GM21786 (cell line): ENCODE measurements around the gene LCN9.

ENCODE experiments used
- ATAC-seq: cut with Tn5 transposase; IDR thresholded peaks from one replicate; pipeline ENCODE4 v1.9.1; 2021; ENCODE audit not compliant: unreplicated experiment

The LCN9 gene

DNA sequence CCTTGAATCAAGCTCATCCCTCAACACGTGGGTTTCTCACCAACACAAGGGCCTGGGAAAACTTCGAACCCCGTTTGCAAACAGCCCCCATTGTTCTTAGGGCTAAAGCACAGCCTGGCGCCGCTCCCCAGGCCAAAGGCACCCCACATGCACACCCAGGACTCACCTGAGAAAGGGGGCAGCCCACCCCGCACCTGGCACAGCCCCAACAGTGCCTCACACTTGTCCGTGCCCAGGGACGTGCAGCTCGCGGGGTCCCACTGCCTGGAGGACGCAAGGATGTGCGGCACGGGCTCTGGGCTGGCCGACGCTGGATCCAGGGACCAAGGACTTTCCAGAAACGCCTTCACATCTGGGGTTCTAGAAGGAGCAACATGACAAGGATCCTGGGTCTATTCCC, 33.3 kb downstream of the LCN9 start:
- ATAC-seq: no peak

DNA sequence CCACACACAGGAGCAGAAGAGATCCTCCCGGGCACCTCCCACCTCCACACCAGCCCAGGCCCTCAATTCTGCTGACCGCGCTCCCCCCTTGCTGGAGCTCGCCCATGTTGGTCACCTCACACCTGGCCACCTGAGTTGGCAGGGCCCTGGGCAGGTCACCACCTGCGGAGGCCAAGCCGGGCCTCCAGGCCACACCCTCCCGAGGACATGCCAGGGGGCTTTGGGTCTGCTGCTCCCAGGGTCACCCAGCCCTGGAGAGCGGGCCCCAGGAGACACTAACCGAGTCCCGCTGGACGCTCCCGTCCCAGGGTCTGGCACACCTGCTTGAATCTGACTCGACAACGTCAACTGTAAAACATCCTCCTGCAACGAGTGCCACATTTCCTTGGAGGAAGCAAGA, 34.1 kb downstream of the LCN9 start:
- no peak for ATAC-seq

DNA sequence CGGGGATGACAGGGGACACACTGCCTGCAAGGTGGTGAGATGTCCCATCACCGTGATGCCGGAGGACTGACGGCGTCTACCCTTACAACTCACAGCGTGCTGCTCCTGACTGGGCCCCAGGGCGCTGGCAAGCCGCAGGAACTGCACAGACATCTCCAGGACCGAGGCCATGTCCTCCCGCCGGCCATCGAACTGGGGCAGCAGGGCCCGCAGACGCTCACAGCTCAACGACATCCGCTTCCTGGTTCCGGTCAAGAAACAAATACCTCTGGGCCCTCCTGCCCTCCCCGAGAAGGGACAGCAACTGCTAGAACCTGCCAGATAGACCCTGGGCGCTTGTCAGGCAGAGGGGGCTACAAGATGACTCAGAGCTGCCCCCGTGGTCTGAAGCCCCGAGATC, 35.1 kb downstream of the LCN9 start:
- no peak for ATAC-seq

DNA sequence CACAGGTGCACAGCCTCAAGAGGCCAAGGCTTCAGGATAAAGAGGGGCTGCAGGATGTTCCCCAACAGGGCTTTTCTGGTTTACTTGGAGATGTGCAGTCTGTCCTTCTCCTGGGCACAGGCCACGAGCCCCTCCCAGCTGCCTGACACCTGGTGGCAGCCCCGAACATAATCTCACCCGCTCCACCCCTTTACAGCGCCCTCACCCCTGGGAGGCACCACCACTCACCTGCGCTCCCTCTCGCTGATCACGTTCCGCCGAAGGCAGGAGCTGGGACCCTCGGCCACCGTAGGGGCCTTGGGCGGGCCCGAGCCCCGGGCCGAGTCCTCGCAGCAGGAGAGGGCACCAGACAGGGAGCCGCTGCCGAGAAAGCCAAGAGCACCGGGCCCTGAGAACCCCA, 35.7 kb downstream of the LCN9 start:
- ATAC-seq: no peak

DNA sequence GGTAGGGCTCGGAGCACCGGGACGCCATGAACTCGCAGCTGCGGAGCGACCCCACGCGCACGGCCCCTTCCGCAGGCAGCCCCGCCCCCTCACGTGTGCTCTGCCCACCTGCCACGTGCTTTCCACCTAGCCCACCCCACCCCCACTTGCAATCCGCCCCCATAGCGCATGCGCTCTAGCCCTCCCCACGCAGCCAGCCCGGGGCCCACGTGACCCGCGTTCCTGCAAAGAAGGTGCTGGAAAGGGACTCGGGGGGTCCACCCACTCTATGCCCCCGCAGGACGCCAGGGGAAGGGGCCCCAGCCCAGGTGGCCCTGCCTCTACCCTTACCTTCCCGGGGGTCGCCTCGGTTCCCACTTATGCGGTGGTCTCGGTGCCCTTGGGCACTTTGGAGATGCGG, 36.3 kb downstream of the LCN9 start, which contains the start of gene SOHLH1:
SOHLH1 (minus strand) TSS at position 42 of the 400 bp plus-strand sequence; CDS start at position 28, 14 bp downstream.
- ATAC-seq: no peak

DNA sequence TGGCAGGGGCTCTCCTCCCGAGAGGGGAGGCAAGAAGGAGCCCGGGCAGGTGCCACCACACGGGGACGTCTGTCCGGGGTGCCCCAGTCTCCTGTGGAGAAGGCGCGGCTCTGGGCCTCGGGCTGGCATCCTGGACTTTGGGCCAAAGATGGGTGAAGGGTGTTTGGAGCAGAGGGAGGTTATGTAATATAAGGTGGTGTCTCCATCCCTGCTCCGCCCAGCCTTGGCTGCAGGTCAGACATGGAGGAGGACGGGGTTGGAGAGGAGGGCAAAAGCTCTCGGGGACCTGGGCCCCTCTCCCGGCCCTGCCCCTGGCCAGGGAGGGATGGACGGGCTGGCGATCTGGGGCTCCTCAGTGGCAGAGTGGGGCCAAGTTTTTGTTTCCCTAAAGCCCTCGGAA, 37.4 kb downstream of the LCN9 start:
- ATAC-seq: no peak

DNA sequence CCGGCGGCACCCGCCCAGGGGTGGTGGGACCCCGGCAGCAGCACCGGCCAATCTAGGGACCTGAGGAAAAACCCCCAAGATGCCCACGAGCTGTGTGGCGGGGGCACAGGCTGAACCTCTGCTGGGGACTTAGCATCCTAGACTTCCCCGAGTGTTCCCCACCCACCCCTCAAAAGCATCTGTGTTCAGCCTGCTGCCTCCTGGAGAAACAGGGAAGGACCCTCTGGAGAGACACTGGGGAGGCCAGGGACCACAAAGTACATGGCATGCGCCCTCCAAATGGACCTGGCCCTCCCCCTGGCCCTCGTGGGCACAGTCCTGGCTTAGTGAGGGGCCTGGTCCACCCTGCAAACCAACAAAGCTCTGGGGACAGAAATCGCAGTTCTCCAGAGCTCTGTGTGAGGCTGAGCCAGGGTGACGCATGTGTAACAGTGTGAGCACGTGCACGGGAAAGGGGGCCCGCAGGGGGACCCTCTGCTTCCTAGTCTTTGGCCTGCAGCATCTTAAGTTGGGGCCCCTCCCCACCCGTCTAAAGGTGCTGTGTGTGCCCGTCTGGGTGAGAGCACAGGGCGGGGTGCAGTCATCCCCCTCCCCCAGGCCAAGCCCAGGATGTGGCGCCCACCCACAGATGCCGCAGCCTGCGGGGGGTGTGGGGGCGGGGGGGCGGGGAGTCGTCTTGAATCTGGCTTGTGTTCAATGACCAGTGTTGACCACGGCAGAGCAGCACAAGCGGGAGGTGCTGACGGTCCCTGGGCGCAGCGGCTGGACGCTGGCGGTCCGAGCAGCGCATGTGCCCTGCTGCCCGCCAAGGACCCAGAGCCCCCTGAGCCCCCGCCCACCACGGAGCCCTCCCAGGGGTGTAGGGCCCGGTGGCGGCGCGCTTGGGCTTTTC, 38.2 kb downstream of the LCN9 start:
- ATAC-seq: no peak

DNA sequence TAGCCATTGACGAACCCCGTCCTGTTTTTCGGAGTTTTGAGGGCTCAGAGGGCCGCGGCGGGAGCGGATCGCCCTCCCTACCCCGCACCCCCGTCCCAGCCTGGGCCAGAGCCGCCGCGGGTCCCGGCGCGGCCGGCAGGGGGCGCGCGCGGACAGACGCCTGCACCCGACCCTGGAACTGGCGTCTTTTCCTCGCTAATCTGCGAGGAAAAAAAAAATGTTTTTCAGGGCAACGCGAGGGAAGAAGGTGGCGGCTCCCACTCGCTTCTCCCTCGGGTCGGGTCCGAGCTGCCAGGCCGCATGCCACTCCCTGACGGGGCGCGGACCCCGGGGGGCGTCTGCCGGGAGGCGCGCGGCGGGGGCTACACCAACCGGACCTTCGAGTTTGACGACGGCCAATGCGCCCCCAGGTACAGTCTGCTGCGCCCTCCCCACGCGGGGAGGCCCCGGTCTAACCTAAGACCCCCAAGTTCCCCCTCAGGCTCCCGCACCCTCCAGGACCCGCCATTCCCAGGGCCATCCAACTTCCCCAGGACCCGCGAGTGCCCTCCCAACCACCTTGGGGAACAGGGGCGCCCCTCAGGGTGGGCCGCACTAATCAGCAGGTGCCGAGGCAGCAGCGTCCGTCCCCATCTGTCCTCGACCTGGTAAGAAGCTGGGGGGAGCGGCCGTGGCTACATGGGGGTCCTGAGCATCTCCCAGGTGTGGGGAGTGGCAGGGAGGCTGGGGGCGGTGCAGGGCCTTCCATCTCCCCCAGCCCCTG, 39.0 kb downstream of the LCN9 start, which contains the start of gene KCNT1:
KCNT1 (plus strand) TSS at position 227 of the 763 bp plus-strand sequence; CDS start at position 301, 74 bp downstream.
- ATAC-seq: no peak

DNA sequence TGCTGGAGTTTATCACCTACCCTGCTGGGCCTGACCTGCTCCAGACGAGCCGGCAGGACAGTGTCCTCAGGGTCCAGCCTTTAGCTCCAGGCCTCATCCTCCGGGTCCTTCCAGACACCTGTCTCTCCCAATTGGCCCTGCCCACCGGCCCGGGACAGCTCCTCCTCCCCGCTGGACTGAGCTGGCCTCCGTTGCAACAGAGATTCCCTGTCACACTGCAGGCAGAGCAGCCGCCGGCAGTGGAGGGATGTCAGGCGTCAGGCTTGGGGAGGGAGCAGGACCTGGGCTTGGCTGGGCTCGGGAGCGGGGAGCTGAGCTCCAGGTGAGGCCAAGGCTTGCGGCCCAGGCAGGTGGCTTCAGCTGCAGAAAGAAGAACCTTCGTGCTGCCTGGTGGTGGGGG, 40.6 kb downstream of the LCN9 start:
- ATAC-seq: no peak

DNA sequence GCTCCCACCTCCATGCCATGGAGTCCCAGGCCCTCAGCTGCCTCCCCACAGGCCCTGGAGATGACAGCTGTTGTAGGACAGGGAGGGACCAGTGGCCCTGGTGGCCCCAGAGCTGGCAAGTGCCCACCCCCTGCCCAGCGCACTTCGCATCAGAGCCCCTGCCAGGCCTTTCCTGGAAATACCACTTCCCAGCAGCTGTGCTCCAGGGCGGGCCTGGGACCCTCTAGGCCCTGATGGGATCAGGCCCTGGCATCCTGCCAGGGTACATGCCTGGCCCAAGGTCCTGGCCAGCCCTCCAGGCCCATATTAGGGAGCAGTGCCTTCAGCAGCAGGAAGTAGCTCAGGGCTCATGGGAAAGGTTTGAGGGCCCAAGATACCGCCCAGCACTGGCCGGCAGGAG, 41.4 kb downstream of the LCN9 start:
- ATAC-seq: no peak

DNA sequence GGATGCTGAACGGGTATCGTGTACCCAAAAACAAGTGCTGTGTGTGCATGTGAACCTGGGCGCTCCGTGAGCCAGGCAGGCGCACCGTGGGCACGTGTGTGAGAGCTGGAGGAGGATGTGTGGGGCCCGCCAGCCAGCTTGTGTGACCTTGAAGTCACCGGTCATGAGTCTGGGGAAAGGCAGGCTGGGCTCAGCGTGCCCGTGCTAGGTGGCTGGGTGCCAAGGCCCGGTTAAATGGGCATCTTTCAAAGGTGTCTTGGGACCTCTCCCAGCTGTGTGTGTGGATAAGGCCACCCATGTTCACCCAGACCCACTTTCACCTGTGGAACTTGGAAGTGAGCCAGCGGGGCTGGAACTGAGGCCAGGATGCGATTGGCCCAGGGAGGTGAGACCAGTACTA, 42.3 kb downstream of the LCN9 start:
- ATAC-seq: no peak

DNA sequence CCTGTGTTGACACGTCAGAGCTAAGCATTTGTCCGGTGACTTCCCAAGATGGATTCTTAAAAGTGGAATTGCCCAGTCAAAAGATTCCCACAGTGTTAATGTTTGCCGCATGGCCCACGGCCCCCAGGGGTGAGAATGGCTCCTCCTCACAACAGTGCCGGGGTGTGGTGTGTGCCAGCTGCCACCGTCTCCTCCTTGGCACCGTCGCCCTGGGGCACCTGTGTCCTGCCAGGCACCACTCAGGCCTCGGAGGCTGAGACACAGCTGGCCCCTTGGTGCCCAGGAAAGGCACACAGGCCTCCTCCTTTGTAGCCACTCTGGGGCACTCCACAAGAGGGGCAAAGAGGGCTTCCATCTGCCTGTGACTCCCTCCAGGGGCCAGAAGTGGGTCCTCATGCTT, 43.2 kb downstream of the LCN9 start:
- no peak for ATAC-seq

DNA sequence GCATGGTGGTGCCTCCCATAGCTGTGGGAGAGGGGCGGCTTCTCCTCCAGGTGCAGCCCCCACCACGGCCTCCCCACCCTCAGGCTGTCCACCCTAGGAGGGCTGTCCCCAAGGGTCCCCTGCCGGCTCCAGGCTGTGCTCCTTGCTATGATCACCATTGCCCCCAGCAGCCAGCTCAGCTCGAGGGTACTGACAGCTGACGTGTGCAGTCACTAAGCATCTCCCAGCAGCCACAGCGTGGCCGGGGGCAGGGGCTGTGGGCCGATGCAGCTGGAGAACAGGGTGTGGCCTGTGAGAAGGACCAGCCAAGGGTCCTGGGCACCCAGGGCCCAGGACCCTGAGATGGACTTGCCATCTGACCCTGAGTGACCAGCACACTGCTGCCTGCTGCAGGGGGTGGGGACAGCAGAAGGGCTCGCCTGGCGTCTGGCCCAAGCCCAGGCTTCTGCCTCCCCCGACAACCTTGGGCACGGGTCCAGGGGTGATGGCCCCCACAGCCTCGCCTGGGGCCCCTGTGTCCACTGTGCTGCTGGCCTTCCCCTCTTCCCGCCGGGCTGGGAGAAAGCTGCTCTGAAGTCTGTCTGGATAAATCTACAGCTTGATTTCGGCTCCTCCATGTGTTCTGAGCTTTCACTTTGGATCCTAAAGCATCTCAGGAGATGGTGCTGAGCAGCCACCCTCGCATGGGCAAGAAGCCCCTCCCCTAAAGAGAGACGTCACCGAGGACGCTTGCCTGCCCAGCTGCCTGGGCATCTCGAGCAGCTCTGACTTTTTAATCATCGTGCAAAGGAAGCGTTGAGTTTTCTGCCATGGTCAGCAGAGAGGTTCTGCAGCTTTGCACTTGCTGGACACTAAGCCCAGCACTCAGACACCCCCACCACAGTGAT, 44.4 kb downstream of the LCN9 start:
- ATAC-seq: no peak

DNA sequence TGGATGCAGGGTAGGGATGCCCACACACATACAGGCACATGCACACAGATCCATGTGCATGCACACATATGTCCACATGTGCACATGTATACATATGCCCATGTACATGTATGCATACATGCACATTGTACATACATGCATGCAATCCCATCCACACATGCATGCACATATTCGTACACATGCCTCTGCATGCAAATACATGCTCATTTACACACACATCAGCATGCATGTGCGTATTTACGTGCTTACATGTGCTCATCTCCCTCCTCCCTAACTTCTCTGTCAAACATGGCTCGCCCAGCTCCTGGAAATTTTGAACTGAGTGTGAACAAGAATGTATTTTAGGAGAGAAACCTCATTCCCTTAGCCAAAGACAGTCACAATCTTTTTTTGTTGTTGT, 45.1 kb downstream of the LCN9 start:
- no peak for ATAC-seq

DNA sequence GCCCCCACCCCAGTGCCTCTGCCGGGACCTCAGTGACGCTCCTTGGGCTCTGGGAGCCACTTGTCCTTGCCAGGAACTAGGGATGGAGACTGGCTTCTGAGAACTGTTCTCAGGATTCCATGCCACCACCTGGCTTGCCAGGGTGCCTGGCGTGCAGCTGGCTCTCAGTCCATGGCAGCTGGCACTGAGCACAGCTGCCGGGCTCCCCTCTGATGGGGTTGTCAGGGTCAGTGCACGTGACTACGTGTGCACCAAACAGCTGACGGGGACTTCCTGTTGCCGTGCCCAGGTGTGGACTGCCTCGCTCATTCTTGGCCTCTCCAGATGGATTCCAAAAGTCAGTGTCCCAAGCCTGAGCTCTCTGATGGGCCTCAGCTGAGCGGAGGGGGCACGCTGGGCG, 48.3 kb downstream of the LCN9 start:
- ATAC-seq: no peak

DNA sequence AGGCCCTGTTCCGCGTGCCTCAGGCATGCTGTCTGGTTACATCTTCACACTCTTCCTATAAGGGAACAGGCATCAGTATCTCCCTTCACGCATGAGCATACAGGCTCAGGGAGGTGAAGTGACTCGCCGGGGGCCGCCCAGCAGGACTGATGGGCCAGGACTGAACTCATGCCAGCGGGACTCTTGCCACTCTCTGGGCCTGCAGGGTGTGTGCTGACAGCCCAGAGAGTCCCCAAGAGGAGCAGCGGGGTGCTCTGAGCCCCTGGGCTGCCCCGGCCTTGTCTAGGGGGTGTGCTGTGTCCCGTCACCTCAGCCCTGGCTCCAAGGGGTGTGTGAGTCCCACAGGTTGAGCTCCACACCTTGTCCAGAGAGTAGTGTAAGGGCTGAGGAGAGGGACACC, 48.8 kb downstream of the LCN9 start:
- ATAC-seq: no peak

DNA sequence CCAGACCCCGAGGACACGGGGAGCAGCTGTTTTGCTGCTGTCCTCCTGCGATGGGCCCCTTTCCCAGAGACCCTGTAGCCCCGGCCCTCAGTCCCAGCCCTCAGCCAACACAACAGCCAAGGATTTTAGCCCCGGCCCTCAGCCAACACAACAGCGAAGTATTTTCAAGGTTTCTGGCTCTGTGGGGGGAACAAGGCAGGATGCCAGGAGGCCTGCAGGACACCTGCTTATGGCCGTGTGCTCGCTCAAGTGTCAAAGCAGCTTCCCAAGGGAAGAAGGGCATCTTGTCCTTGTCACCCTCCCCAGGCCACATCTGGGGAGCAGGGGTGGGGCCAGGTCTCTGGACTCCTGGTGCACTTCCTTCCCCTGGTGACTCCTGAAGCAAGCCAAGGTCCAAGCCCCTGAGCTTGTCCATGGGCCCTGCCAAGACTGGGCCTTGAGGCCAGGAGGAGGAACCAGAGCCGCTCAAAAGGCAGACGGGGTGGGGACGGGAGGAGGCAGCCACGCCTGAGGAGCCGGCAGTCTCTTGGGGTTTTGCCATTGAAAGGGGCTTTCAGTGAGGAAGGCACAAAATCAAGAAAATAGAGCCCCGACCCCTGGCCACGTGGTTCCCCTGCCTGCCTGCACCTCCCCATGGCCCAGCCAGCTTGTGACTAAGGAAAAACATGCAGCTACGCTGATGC, 49.6 kb downstream of the LCN9 start:
- ATAC-seq: no peak

DNA sequence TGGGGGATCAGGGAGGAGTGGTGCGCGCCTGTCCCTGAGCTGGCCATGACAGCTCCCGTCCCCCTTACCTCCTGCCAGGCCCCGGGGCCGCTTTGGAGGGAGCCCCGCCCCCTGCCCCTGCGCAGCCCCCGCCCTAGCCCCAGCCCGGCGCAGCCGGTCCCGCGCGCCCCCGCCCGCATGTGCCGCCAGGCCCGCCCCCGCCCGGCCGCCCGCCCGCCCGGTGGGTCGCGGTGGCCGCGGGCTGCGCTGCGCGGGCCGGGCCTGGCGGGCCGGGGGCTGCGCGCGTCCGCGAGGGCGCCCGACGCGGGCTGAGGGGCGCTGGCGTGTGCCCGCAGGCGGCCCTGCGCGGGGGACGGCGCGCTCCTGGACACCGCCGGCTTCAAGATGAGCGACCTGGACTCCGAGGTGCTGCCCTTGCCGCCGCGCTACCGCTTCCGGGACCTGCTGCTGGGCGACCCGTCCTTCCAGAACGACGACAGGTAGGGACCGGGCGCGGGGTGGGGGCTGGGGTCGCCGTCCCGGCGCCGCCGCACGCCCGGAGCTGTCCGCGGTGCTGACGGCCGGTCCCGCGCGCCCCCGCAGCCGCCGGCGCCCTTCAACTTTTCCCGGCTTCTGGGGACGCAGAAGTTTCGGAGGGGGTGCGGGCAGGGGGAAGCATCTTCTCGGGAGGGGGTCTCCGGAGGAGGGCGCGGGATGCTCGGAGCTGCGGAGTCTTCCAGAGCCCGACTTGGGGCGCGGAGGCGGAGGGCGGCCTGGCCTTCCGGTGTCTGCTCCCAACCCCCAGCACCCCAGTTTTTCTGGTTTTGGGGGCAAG, 51.3 kb downstream of the LCN9 start:
- ATAC-seq: no peak

DNA sequence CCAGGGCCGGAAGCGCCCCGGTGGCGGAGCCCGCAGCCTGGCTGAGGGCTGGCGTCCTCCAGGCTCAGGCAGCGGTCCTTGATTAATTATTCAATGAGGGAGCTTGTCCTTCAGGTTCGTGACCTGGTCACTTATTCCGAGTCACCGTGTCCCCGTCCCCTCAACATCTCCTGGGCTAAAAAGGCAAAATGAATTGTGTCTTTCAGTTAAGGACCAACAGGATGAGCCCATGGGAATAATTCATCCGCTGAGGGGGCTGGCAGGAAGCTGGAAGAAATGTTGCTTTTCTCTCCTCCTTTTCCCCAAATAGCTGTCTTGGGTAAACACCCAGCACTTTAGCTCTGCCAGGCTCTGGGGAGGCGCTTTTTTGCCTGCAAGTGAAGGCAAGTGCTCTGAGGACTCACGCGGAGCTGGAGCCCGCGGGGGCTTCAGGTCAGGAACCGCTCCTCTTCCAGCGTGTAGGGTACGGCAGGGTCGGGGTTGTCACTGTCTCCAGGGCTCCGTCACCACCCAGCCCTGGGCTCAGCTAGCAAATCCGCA, 52.0 kb downstream of the LCN9 start:
- ATAC-seq: no peak
